ENCODE results near the gene MAPK8IP3.

MAPK8IP3 gene

DNA sequence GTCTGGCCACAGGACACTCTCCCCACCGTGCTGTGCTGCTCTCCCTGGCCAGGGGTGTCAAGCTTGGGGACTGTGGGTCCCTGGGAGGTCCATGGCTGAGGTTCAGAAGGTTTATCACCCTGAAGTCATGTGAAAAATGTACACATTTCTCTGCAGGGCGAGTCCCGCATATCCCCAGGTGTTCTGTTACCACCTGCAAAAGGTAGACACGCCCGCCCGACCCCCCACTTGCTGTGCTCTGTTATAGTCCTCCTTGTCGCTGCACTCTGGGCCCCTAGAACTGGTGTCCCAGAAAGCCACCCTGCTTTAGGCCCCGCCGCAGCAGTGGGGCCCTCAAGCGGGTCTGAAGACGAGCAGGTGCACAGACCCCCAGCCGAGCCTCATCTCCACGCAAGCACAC, 16.1 kb upstream of the MAPK8IP3 start:
- DNase-seq (ENCODE audit: low read depth) = no peak
- TF ChIP-seq, protein P1, sequence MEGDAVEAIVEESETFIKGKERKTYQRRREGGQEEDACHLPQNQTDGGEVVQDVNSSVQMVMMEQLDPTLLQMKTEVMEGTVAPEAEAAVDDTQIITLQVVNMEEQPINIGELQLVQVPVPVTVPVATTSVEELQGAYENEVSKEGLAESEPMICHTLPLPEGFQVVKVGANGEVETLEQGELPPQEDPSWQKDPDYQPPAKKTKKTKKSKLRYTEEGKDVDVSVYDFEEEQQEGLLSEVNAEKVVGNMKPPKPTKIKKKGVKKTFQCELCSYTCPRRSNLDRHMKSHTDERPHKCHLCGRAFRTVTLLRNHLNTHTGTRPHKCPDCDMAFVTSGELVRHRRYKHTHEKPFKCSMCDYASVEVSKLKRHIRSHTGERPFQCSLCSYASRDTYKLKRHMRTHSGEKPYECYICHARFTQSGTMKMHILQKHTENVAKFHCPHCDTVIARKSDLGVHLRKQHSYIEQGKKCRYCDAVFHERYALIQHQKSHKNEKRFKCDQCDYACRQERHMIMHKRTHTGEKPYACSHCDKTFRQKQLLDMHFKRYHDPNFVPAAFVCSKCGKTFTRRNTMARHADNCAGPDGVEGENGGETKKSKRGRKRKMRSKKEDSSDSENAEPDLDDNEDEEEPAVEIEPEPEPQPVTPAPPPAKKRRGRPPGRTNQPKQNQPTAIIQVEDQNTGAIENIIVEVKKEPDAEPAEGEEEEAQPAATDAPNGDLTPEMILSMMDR (IDR thresholded peaks at IDR 0.05; ENCODE audit: insufficient read depth, low read depth, low read length, missing control alignments) = no peak
- H3K4me3 ChIP-seq (ENCODE audit: low read depth, low read length) = no peak overlapping the region

DNA sequence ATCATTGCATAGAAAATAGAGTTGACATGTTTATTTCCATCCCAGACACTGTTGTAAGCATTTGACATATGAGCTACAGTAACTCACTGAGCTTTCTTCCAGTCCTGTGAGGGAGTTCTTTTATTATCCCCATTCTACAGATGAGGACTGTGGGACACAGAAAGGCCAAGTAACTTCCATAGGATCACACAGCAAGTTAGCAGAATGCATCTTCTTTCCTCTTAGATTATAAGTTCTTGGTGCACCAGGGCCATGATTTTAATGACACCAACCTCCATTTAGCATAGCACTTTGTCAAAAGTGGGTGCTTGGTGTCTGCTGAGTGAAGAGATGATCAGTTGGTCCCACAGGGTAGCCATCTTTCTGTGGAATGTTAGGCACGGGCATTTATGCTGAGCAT, 15.2 kb upstream of the MAPK8IP3 start:
- no peak for DNase-seq (ENCODE audit: low read depth)
- TF ChIP-seq, protein P1 (IDR thresholded peaks at IDR 0.05; ENCODE audit: insufficient read depth, low read depth, low read length, missing control alignments) = no peak
- no peak overlapping the region for H3K4me3 ChIP-seq (ENCODE audit: low read depth, low read length)

GRCh38 chr16:1691276-1691675, 14.7 kb upstream of the MAPK8IP3 start:
- no peak overlapping the region for H3K4me3 ChIP-seq (ENCODE audit: low read depth, low read length)
- DNase-seq (ENCODE audit: low read depth) = no peak
- TF ChIP-seq, protein P1 (IDR thresholded peaks at IDR 0.05; ENCODE audit: insufficient read depth, low read depth, low read length, missing control alignments) = no peak

GRCh38 chr16:1691956-1692355, 14.0 kb upstream of the MAPK8IP3 start:
- no peak for DNase-seq (ENCODE audit: low read depth)
- TF ChIP-seq, protein P1 (IDR thresholded peaks at IDR 0.05; ENCODE audit: insufficient read depth, low read depth, low read length, missing control alignments) = no peak
- no peak overlapping the region for H3K4me3 ChIP-seq (ENCODE audit: low read depth, low read length)

- no peak overlapping the region for H3K4me3 ChIP-seq (ENCODE audit: low read depth, low read length)
- TF ChIP-seq, protein P1 (IDR thresholded peaks at IDR 0.05; ENCODE audit: insufficient read depth, low read depth, low read length, missing control alignments) = no peak
- DNase-seq (ENCODE audit: low read depth) = no peak
Measured at GRCh38 chr16:1696863-1697262, 9.1 kb upstream of the MAPK8IP3 start.

DNA sequence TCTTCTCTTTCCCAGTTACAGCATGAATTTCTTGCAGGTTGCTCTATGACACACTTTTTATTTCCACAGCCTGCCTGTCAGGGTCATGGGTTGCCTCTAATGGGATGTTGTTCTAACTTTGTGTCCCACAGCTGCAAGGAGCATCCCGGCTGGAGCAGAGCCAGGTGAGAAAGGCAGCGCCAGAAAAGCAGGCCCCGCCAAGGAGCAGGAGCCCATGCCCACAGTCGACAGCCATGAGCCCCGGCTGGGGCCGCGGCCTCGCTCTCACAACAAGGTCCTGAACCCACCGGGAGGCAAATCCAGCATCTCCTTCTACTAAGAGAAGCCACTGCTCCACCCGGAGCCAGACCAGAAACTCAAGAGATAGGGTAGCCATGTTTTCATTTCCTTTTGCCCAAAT, 7.3 kb upstream of the MAPK8IP3 start:
- H3K4me3 ChIP-seq (ENCODE audit: low read depth, low read length) = no peak overlapping the region
- TF ChIP-seq, protein P1 (IDR thresholded peaks at IDR 0.05; ENCODE audit: insufficient read depth, low read depth, low read length, missing control alignments) = no peak
- no peak for DNase-seq (ENCODE audit: low read depth)

DNA sequence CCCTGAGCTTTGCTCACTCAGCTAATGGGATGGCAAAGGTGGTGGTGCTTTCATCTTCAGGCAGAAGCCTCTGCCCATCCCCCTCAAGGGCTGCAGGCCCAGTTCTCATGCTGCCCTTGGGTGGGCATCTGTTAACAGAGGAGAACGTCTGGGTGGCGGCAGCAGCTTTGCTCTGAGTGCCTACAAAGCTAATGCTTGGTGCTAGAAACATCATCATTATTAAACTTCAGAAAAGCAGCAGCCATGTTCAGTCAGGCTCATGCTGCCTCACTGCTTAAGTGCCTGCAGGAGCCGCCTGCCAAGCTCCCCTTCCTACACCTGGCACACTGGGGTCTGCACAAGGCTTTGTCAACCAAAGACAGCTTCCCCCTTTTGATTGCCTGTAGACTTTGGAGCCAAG, 5.7 kb upstream of the MAPK8IP3 start:
- DNase-seq (ENCODE audit: low read depth) = no peak
- H3K4me3 ChIP-seq (ENCODE audit: low read depth, low read length) = no peak overlapping the region
- TF ChIP-seq, protein P1 (IDR thresholded peaks at IDR 0.05; ENCODE audit: insufficient read depth, low read depth, low read length, missing control alignments) = no peak
